Body of pancreas (tissue), 4 donors: Measurements from ENCODE around the gene COL4A5. TPM values are rescaled to one million over a fixed set of nuclear protein-coding genes. Genes with fewer than 3 reads are reported as not detected.

Experiments
- ATAC-seq: fragments of 150-250 bp; one replicate; pipeline ENCODE4 v1.9.1; 2016
- DNase-seq, 4 donors: peaks; one replicate each; pipeline ENCODE4 v3.0.0-alpha.2; 2019
- H3K27ac ChIP-seq, 4 donors: fragments of 200-600 bp; sonication (generic); 1 replicate in 3 of 4; 2 replicates in 1 of 4; pipeline versions ENCODE4 v1.5.1 to v1.6.1; 2016 to 2019; ENCODE audit warnings: mild to moderate bottlenecking in 1 of 4, mixed read lengths in 1 of 4, moderate library complexity in 1 of 4
- H3K27me3 ChIP-seq, 2 donors: fragments of 200-600 bp; sonication (generic); one replicate each; pipeline ENCODE4 v1.6.0; 2016; ENCODE audit warnings: mild to moderate bottlenecking in 1 of 2
- H3K36me3 ChIP-seq, 2 donors: fragments of 200-600 bp; sonication (generic); replicated peaks in 1 of 2; 2 replicates each; pipeline ENCODE4 v1.5.1; 2016; ENCODE audit warnings: low read depth in 2 of 2; ENCODE audit not compliant: insufficient read depth in 1 of 2
- H3K4me1 ChIP-seq: fragments of 200-600 bp; sonication (generic); one replicate; pipeline ENCODE4 v1.6.0; 2016
- H3K4me3 ChIP-seq, 2 donors: fragments of 200-600 bp; sonication (generic); 1 replicate in 1 of 2; 2 replicates in 1 of 2; pipeline ENCODE4 v1.5.1; 2016 to 2019
- H3K9me3 ChIP-seq, 3 donors: fragments of 200-600 bp; sonication (generic); 1 replicate in 2 of 3; 2 replicates in 1 of 3; pipeline ENCODE4 v1.5.1; 2016
- CTCF ChIP-seq, 7 experiments: fragments of 450-650 bp in 4 of 7; fragments of 200-600 bp in 3 of 7; sonication (generic) in 3 of 7; IDR thresholded peaks; one replicate each; pipeline ENCODE4 v1.5.1; 2016 to 2019; ENCODE audit warnings: antibody characterized with exemption in 7 of 7
- POLR2A ChIP-seq, 3 donors: fragments of 450-650 bp; IDR thresholded peaks; one replicate each; pipeline ENCODE4 v1.6.1; 2016; ENCODE audit warnings: antibody characterized with exemption in 3 of 3, mild to moderate bottlenecking in 2 of 3
- WGBS, 2 donors: methylation state at CpG; one replicate each; pipeline ENCODE4 v1.1.5; 2017; 5-methylcytosine and 5-hydroxymethylcytosine counted together
- intact Hi-C: fragments of 100-400 bp; cut with DNase I; formaldehyde crosslinking; loops from one replicate; pipeline ENCODE4 v1.15.1; 2023
- total RNA-seq, 2 donors: library from RNA; depleted of rRNA; stranded (reverse); fragments of >200 nt; gene quantifications; one replicate each; pipeline ENCODE4 v1.1.0, GENCODE V29; 2016

The COL4A5 gene
- total RNA-seq, 2 donors from 2014 or later: 2.3 to 32.0 TPM

- no peaks in the 10 kb centered on the region for H3K9me3 ChIP-seq
- no peaks in the 10 kb centered on the region for H3K27me3 ChIP-seq
- DNase-seq (no peak), ATAC-seq (peak; percentile 58)
- TF ChIP-seq CTCF (IDR thresholded peaks at IDR 0.05) (no peak), POLR2A (IDR thresholded peaks at IDR 0.05) (no peak)
- no peaks in the 10 kb centered on the region for H3K4me1 ChIP-seq
- no peaks in the 10 kb centered on the region for H3K36me3 ChIP-seq
- H3K27ac ChIP-seq: no peak overlapping the region
- no peak overlapping the region for H3K4me3 ChIP-seq
- intact Hi-C loops: no loop called here
Measured at GRCh38 chrX:108614616-108615015, 175.0 kb downstream of the COL4A5 start.

GRCh38 chrX:108640817-108641216, 201.2 kb downstream of the COL4A5 start:
- Histone ChIP-seq H3K27me3 (no peaks in the 10 kb centered on the region), H3K36me3 (no peaks in the 10 kb centered on the region), H3K4me1 (no peaks in the 10 kb centered on the region), H3K4me3 (no peak overlapping the region), H3K9me3 (no peaks in the 10 kb centered on the region), H3K27ac (no peak overlapping the region)
- ATAC-seq (no peak), DNase-seq (no peak)
- TF ChIP-seq POLR2A (IDR thresholded peaks at IDR 0.05) (no peak), CTCF (IDR thresholded peaks at IDR 0.05) (no peak)
- intact Hi-C loops: no loop called here

GRCh38 chrX:108641589-108642272, 202.1 kb downstream of the COL4A5 start:
- Histone ChIP-seq H3K27ac (no peak overlapping the region), H3K9me3 (no peaks in the 10 kb centered on the region), H3K36me3 (no peaks in the 10 kb centered on the region), H3K4me3 (no peak overlapping the region), H3K4me1 (no peaks in the 10 kb centered on the region), H3K27me3 (no peaks in the 10 kb centered on the region)
- ATAC-seq (no peak), DNase-seq (no peak)
- intact Hi-C loops: no loop called here
- 92 to 100% methylated on average over 2 to 5 of the region's 6 CpGs for WGBS, 2 donors
- TF ChIP-seq POLR2A (IDR thresholded peaks at IDR 0.05) (no peak), CTCF (IDR thresholded peaks at IDR 0.05) (no peak)

GRCh38 chrX:108642273-108642628, 202.6 kb downstream of the COL4A5 start:
- WGBS, 2 donors: 80 to 83% methylated on average over 1 of the region's 1 CpG
- no peak for ATAC-seq

More at GRCh38 chrX:108642273-108642628, 202.6 kb downstream of the COL4A5 start:
- Histone ChIP-seq H3K4me3 (no peak overlapping the region), H3K4me1 (no peaks in the 10 kb centered on the region), H3K27ac (no peak overlapping the region), H3K9me3 (no peaks in the 10 kb centered on the region), H3K36me3 (no peaks in the 10 kb centered on the region), H3K27me3 (no peaks in the 10 kb centered on the region)
- DNase-seq: no peak
- no peak for TF ChIP-seq POLR2A (IDR thresholded peaks at IDR 0.05)
- no peak for TF ChIP-seq CTCF (IDR thresholded peaks at IDR 0.05)
- intact Hi-C loops: no loop called here
